HepG2 (cell line): ENCODE data around the gene ARTN. TPM values are rescaled to one million over a fixed set of nuclear protein-coding genes. Genes with fewer than 3 reads are reported as not detected.
A peak's percentile ranks its signal among the peaks of the same experiment; 100 is the strongest.

ENCODE experiments used
- AGO1 ChIP-seq: fragments of 200-400 bp; formaldehyde crosslinking; IDR thresholded peaks from 2 replicates; pipeline ENCODE4 v1.6.1; 2017; ENCODE audit warnings: mild to moderate bottlenecking, low read depth, low read length, moderate library complexity; ENCODE audit not compliant: poor library complexity, severe bottlenecking
- EEA1 ChIP-seq: sonication (generic); formaldehyde crosslinking; IDR thresholded peaks from 2 replicates; pipeline ENCODE4 v1.5.1; 2020; ENCODE audit warnings: mild to moderate bottlenecking, missing genetic modification reagents, borderline replicate concordance
- FLYWCH1 ChIP-seq: sonication (generic); formaldehyde crosslinking; IDR thresholded peaks from 2 replicates; pipeline ENCODE4 v1.8.1; 2023; ENCODE audit warnings: mild to moderate bottlenecking, missing genetic modification reagents
- FOXM1 ChIP-seq: sonication (generic); formaldehyde crosslinking; IDR thresholded peaks from 2 replicates; pipeline ENCODE4 v1.5.0; 2020; ENCODE audit warnings: missing genetic modification reagents
- HNRNPLL ChIP-seq: fragments of 200-400 bp; formaldehyde crosslinking; IDR thresholded peaks from 2 replicates; pipeline ENCODE4 v1.6.1; 2017; ENCODE audit warnings: mild to moderate bottlenecking, low read depth, low read length; ENCODE audit not compliant: poor library complexity, severe bottlenecking
- KLF11 ChIP-seq: IDR thresholded peaks from 2 replicates; pipeline ENCODE4 v1.6.1; 2016; ENCODE audit warnings: missing compliant biosample characterization
- MLLT10 ChIP-seq: sonication (generic); formaldehyde crosslinking; IDR thresholded peaks from 2 replicates; pipeline ENCODE4 v1.4.0; 2020; ENCODE audit warnings: missing genetic modification reagents
- MTA1 ChIP-seq: sonication (generic); formaldehyde crosslinking; IDR thresholded peaks from 2 replicates; pipeline ENCODE4 v1.4.0; 2020; ENCODE audit warnings: missing genetic modification reagents, mild to moderate bottlenecking, borderline replicate concordance
- RBAK ChIP-seq: sonication (generic); formaldehyde crosslinking; IDR thresholded peaks from 2 replicates; pipeline ENCODE4 v1.5.1; 2020; ENCODE audit warnings: mild to moderate bottlenecking, missing genetic modification reagents
- RXRA ChIP-seq: sonication (generic); formaldehyde crosslinking; IDR thresholded peaks from 2 replicates; pipeline ENCODE4 v1.5.1; 2020; ENCODE audit warnings: missing genetic modification reagents
- SRSF1 ChIP-seq: fragments of 200-400 bp; formaldehyde crosslinking; optimal IDR thresholded peaks from 2 replicates; pipeline ENCODE3; 2017; ENCODE audit warnings: mild to moderate bottlenecking, low read depth, low read length, moderate library complexity
- TP53 ChIP-seq: sonication (generic); formaldehyde crosslinking; conservative IDR thresholded peaks from 2 replicates; pipeline ENCODE4 v1.4.0; 2020; ENCODE audit warnings: missing genetic modification reagents
- YEATS2 ChIP-seq: sonication (generic); formaldehyde crosslinking; IDR thresholded peaks from 2 replicates; pipeline ENCODE4 v1.4.0; 2020; ENCODE audit warnings: missing genetic modification reagents, borderline replicate concordance
- ZC3H13 ChIP-seq: sonication (generic); formaldehyde crosslinking; IDR thresholded peaks from 2 replicates; pipeline ENCODE4 v1.8.1; 2023; ENCODE audit warnings: mild to moderate bottlenecking, missing genetic modification reagents, moderate library complexity
- ZKSCAN5 ChIP-seq: sonication (generic); formaldehyde crosslinking; IDR thresholded peaks from 2 replicates; pipeline ENCODE4 v1.5.1; 2020; ENCODE audit warnings: mild to moderate bottlenecking, missing genetic modification reagents
- ZNF296 ChIP-seq: sonication (generic); formaldehyde crosslinking; conservative IDR thresholded peaks from 2 replicates; pipeline ENCODE4 v1.5.0; 2020; ENCODE audit warnings: mild to moderate bottlenecking, missing genetic modification reagents
- ZNF749 ChIP-seq: sonication (generic); formaldehyde crosslinking; IDR thresholded peaks from 2 replicates; pipeline ENCODE4 v1.8.0; 2022; ENCODE audit warnings: mild to moderate bottlenecking, missing genetic modification reagents, moderate library complexity, borderline replicate concordance
- polyA plus RNA-seq, 8 experiments: library from polyadenylated mRNA; depleted of rRNA in 3 of 8; stranded (reverse) in 7 of 8; unstranded in 1 of 8; fragments of >200 nt; fragmentation: Illumina TruSeq in 4 of 8; extraction: Trizol in 4 of 8; gene quantifications; 2 replicates each; pipeline versions ENCODE4 v1.2.1 to v1.2.3, GENCODE V29; 2011 to 2016; ENCODE audit warnings: low read depth in 4 of 8, missing spikeins in 1 of 8, mixed read lengths in 1 of 8; ENCODE audit not compliant: insufficient read depth in 1 of 8
- total RNA-seq, 5 experiments: library from RNA; depleted of rRNA; stranded (reverse); fragments of >200 nt; fragmentation: Illumina TruSeq; extraction: Trizol; gene quantifications; 2 replicates each; pipeline ENCODE4 v1.2.3, GENCODE V29; 2016; ENCODE audit warnings: low read depth in 1 of 5
- TF ChIP-seq, protein P1 (sequence below): sonication (generic); formaldehyde crosslinking; IDR thresholded peaks from 2 replicates; pipeline ENCODE4 v1.9.0; 2021; ENCODE audit warnings: missing genetic modification reagents, borderline replicate concordance
- TF ChIP-seq, protein P2 (sequence below): sonication (generic); formaldehyde crosslinking; IDR thresholded peaks from 2 replicates; pipeline ENCODE4 v1.5.0; 2020; ENCODE audit warnings: mild to moderate bottlenecking, missing genetic modification reagents
- TF ChIP-seq, protein P3 (sequence below): IDR thresholded peaks from 2 replicates; pipeline ENCODE4 v1.6.1; 2016; ENCODE audit warnings: missing biosample characterization, missing genetic modification reagents, low read depth
- TF ChIP-seq, protein P4 (sequence below): sonication (generic); formaldehyde crosslinking; IDR thresholded peaks from 2 replicates; pipeline ENCODE4 v1.8.0; 2022; ENCODE audit warnings: mild to moderate bottlenecking, missing genetic modification reagents

ARTN gene
- total and polyA plus RNA-seq, 2 of the 13 experiments (the other 11 are each of a cell fraction or from before 2014, with no cell fraction given) = 0.11 to 0.62 TPM

DNA sequence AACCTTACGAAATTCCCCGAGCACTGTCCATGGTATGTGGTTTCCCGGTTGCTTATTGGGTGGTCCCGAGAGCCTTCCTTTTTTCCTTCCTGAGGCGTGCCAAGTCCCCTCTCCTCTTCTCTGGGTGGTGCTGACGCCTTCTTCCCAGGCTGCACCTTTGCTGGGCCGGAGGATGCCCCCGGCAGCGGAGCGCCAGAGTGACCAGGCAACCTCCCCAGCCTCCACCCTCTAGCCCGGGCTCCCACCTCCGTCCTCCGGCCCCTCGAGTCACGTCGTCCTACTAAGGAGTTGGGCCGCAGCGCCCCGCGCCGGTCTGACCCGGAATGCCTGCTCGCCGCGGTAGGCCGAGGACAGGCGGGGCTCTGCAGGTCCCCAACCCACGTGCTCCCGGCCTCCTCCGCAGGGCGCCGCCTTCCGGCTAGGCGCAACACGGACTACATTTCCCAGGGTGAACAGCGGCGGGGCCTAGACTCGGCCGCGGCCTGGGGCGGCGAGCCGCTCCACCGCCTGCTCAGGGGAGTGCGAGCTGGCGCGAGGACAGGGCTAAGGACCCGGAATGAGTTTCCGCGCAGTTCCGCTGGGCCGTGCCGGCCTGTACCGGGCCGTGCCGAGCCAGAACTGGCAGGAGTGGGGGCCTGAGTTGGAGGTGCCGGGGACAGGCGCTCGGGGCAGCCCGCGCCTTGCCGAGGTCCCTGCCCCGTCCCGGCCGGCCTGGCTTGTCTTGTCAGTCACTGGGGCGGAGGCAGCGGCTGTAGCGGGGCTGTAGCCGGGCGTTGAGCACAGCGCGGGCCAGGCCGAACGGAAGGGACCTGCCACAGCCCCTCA, 12.8 kb downstream of the ARTN start, which contains the start of gene IPO13 (continued):
- TF ChIP-seq AGO1 = no peak
- TF ChIP-seq MLLT10 (CRISPR knock-in tag) = no peak
- TF ChIP-seq, protein P1, sequence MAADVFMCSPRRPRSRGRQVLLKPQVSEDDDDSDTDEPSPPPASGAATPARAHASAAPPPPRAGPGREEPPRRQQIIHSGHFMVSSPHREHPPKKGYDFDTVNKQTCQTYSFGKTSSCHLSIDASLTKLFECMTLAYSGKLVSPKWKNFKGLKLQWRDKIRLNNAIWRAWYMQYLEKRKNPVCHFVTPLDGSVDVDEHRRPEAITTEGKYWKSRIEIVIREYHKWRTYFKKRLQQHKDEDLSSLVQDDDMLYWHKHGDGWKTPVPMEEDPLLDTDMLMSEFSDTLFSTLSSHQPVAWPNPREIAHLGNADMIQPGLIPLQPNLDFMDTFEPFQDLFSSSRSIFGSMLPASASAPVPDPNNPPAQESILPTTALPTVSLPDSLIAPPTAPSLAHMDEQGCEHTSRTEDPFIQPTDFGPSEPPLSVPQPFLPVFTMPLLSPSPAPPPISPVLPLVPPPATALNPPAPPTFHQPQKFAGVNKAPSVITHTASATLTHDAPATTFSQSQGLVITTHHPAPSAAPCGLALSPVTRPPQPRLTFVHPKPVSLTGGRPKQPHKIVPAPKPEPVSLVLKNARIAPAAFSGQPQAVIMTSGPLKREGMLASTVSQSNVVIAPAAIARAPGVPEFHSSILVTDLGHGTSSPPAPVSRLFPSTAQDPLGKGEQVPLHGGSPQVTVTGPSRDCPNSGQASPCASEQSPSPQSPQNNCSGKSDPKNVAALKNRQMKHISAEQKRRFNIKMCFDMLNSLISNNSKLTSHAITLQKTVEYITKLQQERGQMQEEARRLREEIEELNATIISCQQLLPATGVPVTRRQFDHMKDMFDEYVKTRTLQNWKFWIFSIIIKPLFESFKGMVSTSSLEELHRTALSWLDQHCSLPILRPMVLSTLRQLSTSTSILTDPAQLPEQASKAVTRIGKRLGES (CRISPR knock-in tag) = no peak
- TF ChIP-seq, protein P2, sequence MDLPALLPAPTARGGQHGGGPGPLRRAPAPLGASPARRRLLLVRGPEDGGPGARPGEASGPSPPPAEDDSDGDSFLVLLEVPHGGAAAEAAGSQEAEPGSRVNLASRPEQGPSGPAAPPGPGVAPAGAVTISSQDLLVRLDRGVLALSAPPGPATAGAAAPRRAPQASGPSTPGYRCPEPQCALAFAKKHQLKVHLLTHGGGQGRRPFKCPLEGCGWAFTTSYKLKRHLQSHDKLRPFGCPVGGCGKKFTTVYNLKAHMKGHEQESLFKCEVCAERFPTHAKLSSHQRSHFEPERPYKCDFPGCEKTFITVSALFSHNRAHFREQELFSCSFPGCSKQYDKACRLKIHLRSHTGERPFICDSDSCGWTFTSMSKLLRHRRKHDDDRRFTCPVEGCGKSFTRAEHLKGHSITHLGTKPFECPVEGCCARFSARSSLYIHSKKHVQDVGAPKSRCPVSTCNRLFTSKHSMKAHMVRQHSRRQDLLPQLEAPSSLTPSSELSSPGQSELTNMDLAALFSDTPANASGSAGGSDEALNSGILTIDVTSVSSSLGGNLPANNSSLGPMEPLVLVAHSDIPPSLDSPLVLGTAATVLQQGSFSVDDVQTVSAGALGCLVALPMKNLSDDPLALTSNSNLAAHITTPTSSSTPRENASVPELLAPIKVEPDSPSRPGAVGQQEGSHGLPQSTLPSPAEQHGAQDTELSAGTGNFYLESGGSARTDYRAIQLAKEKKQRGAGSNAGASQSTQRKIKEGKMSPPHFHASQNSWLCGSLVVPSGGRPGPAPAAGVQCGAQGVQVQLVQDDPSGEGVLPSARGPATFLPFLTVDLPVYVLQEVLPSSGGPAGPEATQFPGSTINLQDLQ = peak; percentile 96
- TF ChIP-seq ZNF749 = peak; percentile 95; the same call in 1 of the 2 replicates
- TF ChIP-seq, protein P3, sequence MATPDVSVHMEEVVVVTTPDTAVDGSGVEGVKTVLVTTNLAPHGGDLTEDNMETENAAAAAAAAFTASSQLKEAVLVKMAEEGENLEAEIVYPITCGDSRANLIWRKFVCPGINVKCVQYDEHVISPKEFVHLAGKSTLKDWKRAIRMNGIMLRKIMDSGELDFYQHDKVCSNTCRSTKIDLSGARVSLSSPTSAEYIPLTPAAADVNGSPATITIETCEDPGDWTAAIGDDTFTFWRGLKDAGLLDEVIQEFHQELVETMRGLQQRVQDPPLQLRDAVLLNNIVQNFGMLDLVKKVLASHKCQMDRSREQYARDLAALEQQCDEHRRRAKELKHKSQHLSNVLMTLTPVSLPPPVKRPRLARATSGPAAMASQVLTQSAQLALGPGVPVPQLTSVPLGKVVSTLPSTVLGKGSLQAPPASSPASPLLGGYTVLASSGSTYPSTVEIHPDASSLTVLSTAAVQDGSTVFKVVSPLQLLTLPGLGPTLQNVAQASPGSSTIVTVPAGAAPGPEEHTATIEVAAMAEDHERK (CRISPR knock-in tag) = peak; percentile 72
- peak; percentile 56 for TF ChIP-seq SRSF1
- TF ChIP-seq ZNF296 (CRISPR knock-in tag) = peak; percentile 75
- TF ChIP-seq RXRA (CRISPR knock-in tag) = peak; percentile 82
- TF ChIP-seq KLF11 (CRISPR knock-in tag) = peak; percentile 85
- TF ChIP-seq TP53 (CRISPR knock-in tag) = no peak; the same call in 1 of the 2 replicates
- TF ChIP-seq YEATS2 = peak; percentile 91; the same call in 1 of the 2 replicates
- TF ChIP-seq, protein P4, sequence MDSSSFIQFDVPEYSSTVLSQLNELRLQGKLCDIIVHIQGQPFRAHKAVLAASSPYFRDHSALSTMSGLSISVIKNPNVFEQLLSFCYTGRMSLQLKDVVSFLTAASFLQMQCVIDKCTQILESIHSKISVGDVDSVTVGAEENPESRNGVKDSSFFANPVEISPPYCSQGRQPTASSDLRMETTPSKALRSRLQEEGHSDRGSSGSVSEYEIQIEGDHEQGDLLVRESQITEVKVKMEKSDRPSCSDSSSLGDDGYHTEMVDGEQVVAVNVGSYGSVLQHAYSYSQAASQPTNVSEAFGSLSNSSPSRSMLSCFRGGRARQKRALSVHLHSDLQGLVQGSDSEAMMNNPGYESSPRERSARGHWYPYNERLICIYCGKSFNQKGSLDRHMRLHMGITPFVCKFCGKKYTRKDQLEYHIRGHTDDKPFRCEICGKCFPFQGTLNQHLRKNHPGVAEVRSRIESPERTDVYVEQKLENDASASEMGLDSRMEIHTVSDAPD (CRISPR knock-in tag) = peak; percentile 85
- TF ChIP-seq ZKSCAN5 (CRISPR knock-in tag) = no peak
- no peak for TF ChIP-seq FLYWCH1 (CRISPR knock-in tag)
- peak; percentile 87 for TF ChIP-seq ZC3H13
- TF ChIP-seq FOXM1 (CRISPR knock-in tag) = 0 out of 2 replicates have a peak, but pooled peaks have one; percentile 60
- peak; percentile 60 for TF ChIP-seq HNRNPLL
- TF ChIP-seq MTA1 (CRISPR knock-in tag) = peak; percentile 79; the same call in 1 of the 2 replicates
- TF ChIP-seq RBAK (CRISPR knock-in tag) = no peak
- TF ChIP-seq EEA1 = no peak
